Caco-2 (cell line): ENCODE results near the gene ZNF579. TPM values are rescaled to one million over a fixed set of nuclear protein-coding genes. Genes with fewer than 3 reads are reported as not detected.

Experiments
- BruUV-seq: library from RNA; stranded (reverse); fragments of 400-500 nt; replicated peaks from 2 replicates; lab custom pipeline; 2021; lab: Mats Ljungman, UMichigan
- CTCF ChIA-PET: fragments of 300-600 bp; sonication (Branson Sonifier 250); formaldehyde crosslinking; loops from one replicate; lab custom pipeline; 2022; ENCODE audit warnings: antibody characterized with exemption; lab: Charles Lee
- POLR2A ChIA-PET: fragments of 300-600 bp; sonication (Branson Sonifier 250); formaldehyde crosslinking; loops from one replicate; lab custom pipeline; 2022; ENCODE audit warnings: antibody characterized with exemption; lab: Charles Lee
- DNase-seq, 2 experiments: peaks; one replicate each; pipeline versions ENCODE4 v3.0.0 to v3.0.0-alpha.2; 2020 to 2022
- H3K27me3 ChIP-seq: replicated peaks from 2 replicates; pipeline ENCODE4 v1.6.0; 2011; ENCODE audit warnings: low read length; ENCODE audit not compliant: control insufficient read depth, insufficient read depth
- H3K36me3 ChIP-seq: 2 replicates; pipeline ENCODE4 v1.5.1; 2011; ENCODE audit warnings: low read length; ENCODE audit not compliant: control insufficient read depth, insufficient read depth
- H3K4me1 ChIP-seq: fragments of 250-450 bp; sonication (Bioruptor Pico); 2 replicates; pipeline ENCODE4 v1.5.1; 2020; ENCODE audit warnings: mild to moderate bottlenecking
- H3K4me3 ChIP-seq: 2 replicates; pipeline ENCODE4 v1.5.1; 2011; ENCODE audit warnings: low read depth, mild to moderate bottlenecking, control low read depth, low read length
- H3K9me3 ChIP-seq: fragments of 250-450 bp; sonication (Bioruptor Pico); 2 replicates; pipeline ENCODE4 v1.5.1; 2020; ENCODE audit warnings: mild to moderate bottlenecking, moderate library complexity
- H3K27ac Mint-ChIP-seq: one replicate; pipeline ENCODE4 v1.8.0; 2022; ENCODE audit warnings: mixed read lengths; ENCODE audit not compliant: unreplicated experiment
- H3K27me3 Mint-ChIP-seq: one replicate; pipeline ENCODE4 v1.8.0; 2022; ENCODE audit warnings: mixed read lengths; ENCODE audit not compliant: insufficient read depth, unreplicated experiment
- H3K36me3 Mint-ChIP-seq: one replicate; pipeline ENCODE4 v1.8.0; 2022; ENCODE audit warnings: mild to moderate bottlenecking, mixed read lengths; ENCODE audit not compliant: insufficient read depth, unreplicated experiment
- H3K4me1 Mint-ChIP-seq: one replicate; pipeline ENCODE4 v1.8.0; 2022; ENCODE audit warnings: low read depth, mixed read lengths; ENCODE audit not compliant: unreplicated experiment
- H3K4me3 Mint-ChIP-seq: one replicate; pipeline ENCODE4 v1.8.0; 2022; ENCODE audit warnings: mild to moderate bottlenecking, moderate library complexity, mixed read lengths; ENCODE audit not compliant: unreplicated experiment
- H3K9me3 Mint-ChIP-seq: one replicate; pipeline ENCODE4 v1.8.0; 2022; ENCODE audit warnings: mixed read lengths; ENCODE audit not compliant: unreplicated experiment
- CTCF ChIP-seq, 2 experiments: fragments of 200-600 bp in 1 of 2; IDR thresholded peaks; 1 replicate in 1 of 2; 2 replicates in 1 of 2; pipeline versions ENCODE4 v1.5.1 to v1.8.0; 2011 to 2022; ENCODE audit warnings: antibody characterized with exemption in 1 of 2, control low read depth in 1 of 2, inconsistent platforms in 1 of 2, low read depth in 1 of 2, low read length in 1 of 2, mild to moderate bottlenecking in 1 of 2, moderate library complexity in 1 of 2; ENCODE audit not compliant: insufficient read depth in 1 of 2, severe bottlenecking in 1 of 2, unreplicated experiment in 1 of 2
- intact Hi-C: fragments of 100-400 bp; cut with micrococcal nuclease; formaldehyde crosslinking; loops from one replicate; pipeline ENCODE4 v1.10.0; 2022; ENCODE audit not compliant: unreplicated experiment
- total RNA-seq: library from RNA; stranded (reverse); gene quantifications from 2 replicates; pipeline ENCODE4 v1.2.3, GENCODE V29; 2022

ZNF579 gene
- total RNA-seq, 1 experiment from 2014 or later, result 30.4 TPM

- peak; percentile 95 to 97 for DNase-seq
- CTCF ChIA-PET, result interaction anchor here (0.6 to 2.0 kb wide), 12 partner anchors 12 to 511 kb away, joined by 3 to 14 read pairs (median 4); partner anchors contain the start of genes ZNF579 and ZNF784
- no peaks in the 10 kb centered on the region for H3K27me3 ChIP-seq
- no TSS peak for BruUV-seq
- H3K9me3 ChIP-seq, result no peaks in the 10 kb centered on the region
- POLR2A ChIA-PET, result interaction anchor here (0.5 to 2.6 kb wide), 22 partner anchors 9 to 519 kb away, joined by 3 to 27 read pairs (median 4); partner anchors contain the start of genes HSPBP1, ISOC2, KMT5C and TMEM238
- intact Hi-C loops, result loop anchor here (1.0 kb wide), 3 partner anchors 12 to 25 kb away; partner anchors contain the start of gene ZNF784
- Mint-ChIP-seq H3K36me3 (peaks cover 59% of the 10 kb centered on the region), H3K27ac (peak overlapping the region; percentile 98), H3K4me3 (peak overlapping the region; percentile 87), H3K4me1 (peaks cover 14% of the 10 kb centered on the region), H3K27me3 (no peaks in the 10 kb centered on the region), H3K9me3 (peaks cover 9% of the 10 kb centered on the region)
- peak overlapping the region; percentile 70 for H3K4me3 ChIP-seq
- no peak for TF ChIP-seq CTCF (IDR thresholded peaks at IDR 0.05; ENCODE audit: insufficient read depth in 1 of 2, low read depth in 1 of 2, low read length in 1 of 2, severe bottlenecking in 1 of 2, unreplicated experiment in 1 of 2)
- peaks cover 5% of the 10 kb centered on the region for H3K4me1 ChIP-seq
- peaks cover 3% of the 10 kb centered on the region for H3K36me3 ChIP-seq
Observed at GRCh38 chr19:55598719-55599467, 18.2 kb upstream of the ZNF579 start.

- Mint-ChIP-seq H3K27ac (peak overlapping the region; percentile 98), H3K4me3 (no peak overlapping the region), H3K9me3 (peaks cover 9% of the 10 kb centered on the region), H3K36me3 (peaks cover 59% of the 10 kb centered on the region), H3K4me1 (peaks cover 14% of the 10 kb centered on the region), H3K27me3 (no peaks in the 10 kb centered on the region)
- intact Hi-C loops, result no loop called here
- no peaks in the 10 kb centered on the region for H3K27me3 ChIP-seq
- DNase-seq, result no peak
- BruUV-seq, result no TSS peak
- no peak overlapping the region for H3K4me3 ChIP-seq
- ChIA-PET CTCF (no interaction called here), POLR2A (no interaction called here)
- H3K4me1 ChIP-seq, result peaks cover 5% of the 10 kb centered on the region
- peaks cover 3% of the 10 kb centered on the region for H3K36me3 ChIP-seq
- no peaks in the 10 kb centered on the region for H3K9me3 ChIP-seq
- TF ChIP-seq CTCF (IDR thresholded peaks at IDR 0.05; ENCODE audit: insufficient read depth in 1 of 2, low read depth in 1 of 2, low read length in 1 of 2, severe bottlenecking in 1 of 2, unreplicated experiment in 1 of 2), result no peak
Observed at GRCh38 chr19:55598034-55598433, 17.4 kb upstream of the ZNF579 start.

GRCh38 chr19:55597501-55597921 lies 16.9 kb upstream of the ZNF579 start:
- POLR2A ChIA-PET, result interaction anchor here (0.6 kb wide), 1 partner anchor 118 kb away, joined by 3 read pairs; no protein-coding TSS in a partner anchor

More at GRCh38 chr19:55597501-55597921, 16.9 kb upstream of the ZNF579 start:
- Mint-ChIP-seq H3K4me1 (peaks cover 14% of the 10 kb centered on the region), H3K36me3 (peaks cover 59% of the 10 kb centered on the region), H3K4me3 (peak overlapping the region; percentile 13), H3K27ac (no peak overlapping the region), H3K9me3 (peaks cover 9% of the 10 kb centered on the region), H3K27me3 (no peaks in the 10 kb centered on the region)
- peaks cover 3% of the 10 kb centered on the region for H3K36me3 ChIP-seq
- H3K9me3 ChIP-seq, result no peaks in the 10 kb centered on the region
- H3K27me3 ChIP-seq, result no peaks in the 10 kb centered on the region
- DNase-seq, result no peak
- no TSS peak for BruUV-seq
- H3K4me3 ChIP-seq, result no peak overlapping the region
- CTCF ChIA-PET, result no interaction called here
- intact Hi-C loops, result no loop called here
- H3K4me1 ChIP-seq, result peaks cover 5% of the 10 kb centered on the region
- no peak for TF ChIP-seq CTCF (IDR thresholded peaks at IDR 0.05; ENCODE audit: insufficient read depth in 1 of 2, low read depth in 1 of 2, low read length in 1 of 2, severe bottlenecking in 1 of 2, unreplicated experiment in 1 of 2)
